HCT116 (cell line): ENCODE results near the gene DRGX. TPM values are rescaled to one million over a fixed set of nuclear protein-coding genes. Genes with fewer than 3 reads are reported as not detected.

ENCODE experiments used
- ATAC-seq: fragments of 200-7000 bp; cut with Tn5 transposase; 2 replicates; pipeline ENCODE4 v1.9.1; 2020; ENCODE audit warnings: mild to moderate bottlenecking, moderate library complexity
- BruUV-seq: library from RNA; stranded (reverse); fragments of 400-500 nt; replicated peaks from 2 replicates; lab custom pipeline; 2021; lab: Mats Ljungman, UMichigan
- CTCF ChIA-PET: fragments of 300-600 bp; sonication (Branson Sonifier 250); formaldehyde crosslinking; loops from one replicate; lab custom pipeline; 2021; ENCODE audit warnings: antibody characterized with exemption; lab: Charles Lee
- POLR2A ChIA-PET: fragments of 300-600, 350-600 bp; sonication (Branson Sonifier 250); formaldehyde crosslinking; loops from one replicate; lab custom pipeline; 2021; ENCODE audit warnings: antibody characterized with exemption; lab: Charles Lee
- RAD21 ChIA-PET, 2 experiments: fragments of 300-600 bp; sonication (Branson Sonifier 250); formaldehyde crosslinking; loops; one replicate each; lab custom pipeline; 2023; ENCODE audit warnings: low total read pairs in 2 of 2; ENCODE audit not compliant: uncharacterized antibody in 2 of 2, unreplicated experiment in 2 of 2, low non-redundant PET in 1 of 2; lab: Charles Lee
- DNase-seq: peaks from one replicate; pipeline ENCODE4 v3.0.0-alpha.2; 2010; ENCODE audit warnings: low read depth, low spot score
- H2AFZ ChIP-seq: fragments of 200-600 bp; shearing (Covaris generic), sonication (generic); 2 replicates; pipeline ENCODE4 v1.6.1; 2017; ENCODE audit warnings: low read depth, mixed run types, mixed read lengths, antibody characterized with exemption, low read length; ENCODE audit not compliant: poor library complexity, severe bottlenecking
- H3K27ac ChIP-seq: 2 replicates; pipeline ENCODE4 v1.5.1; 2012; ENCODE audit warnings: low read depth, low read length
- H3K27me3 ChIP-seq: fragments of 200-600 bp; sonication (generic); 2 replicates; pipeline ENCODE4 v1.6.1; 2016; ENCODE audit warnings: mixed run types, low read length, mixed read lengths; ENCODE audit not compliant: insufficient read depth
- H3K36me3 ChIP-seq, 2 experiments: fragments of 200-500 bp in 1 of 2; fragments of 200-600 bp in 1 of 2; sonication (Bioruptor generic) in 1 of 2; sonication (generic) in 1 of 2; 2 replicates each; pipeline versions ENCODE4 v1.5.1 to v1.6.1; 2014 to 2016; ENCODE audit warnings: low read length in 2 of 2, inconsistent platforms in 1 of 2, mixed read lengths in 1 of 2, mixed run types in 1 of 2; ENCODE audit not compliant: insufficient read depth in 2 of 2, control insufficient read depth in 1 of 2
- H3K4me1 ChIP-seq, 2 experiments: fragments of 200-600 bp in 1 of 2; sonication (generic) in 1 of 2; 2 replicates each; pipeline versions ENCODE4 v1.5.1 to v1.6.1; 2012 to 2017; ENCODE audit warnings: low read length in 2 of 2, inconsistent platforms in 1 of 2, mild to moderate bottlenecking in 1 of 2, mixed read lengths in 1 of 2, mixed run types in 1 of 2, moderate library complexity in 1 of 2; ENCODE audit not compliant: insufficient read depth in 2 of 2, control insufficient read depth in 1 of 2
- H3K4me2 ChIP-seq: fragments of 200-600 bp; sonication (generic); 2 replicates; pipeline ENCODE4 v1.6.1; 2017; ENCODE audit warnings: mixed run types, low read length, mixed read lengths
- H3K4me3 ChIP-seq, 2 experiments: fragments of 200-600 bp in 1 of 2; sonication (generic) in 1 of 2; replicated peaks in 1 of 2; 2 replicates each; pipeline ENCODE4 v1.5.1; 2011 to 2016; ENCODE audit warnings: low read length in 2 of 2, control low read depth in 1 of 2, low read depth in 1 of 2, mild to moderate bottlenecking in 1 of 2, mixed read lengths in 1 of 2, mixed run types in 1 of 2
- H3K79me2 ChIP-seq: fragments of 200-600 bp; sonication (generic); 2 replicates; pipeline ENCODE4 v1.6.1; 2017; ENCODE audit warnings: mild to moderate bottlenecking, mixed run types, low read length, moderate library complexity, mixed read lengths; ENCODE audit not compliant: insufficient read depth
- H3K9ac ChIP-seq: fragments of 200-600 bp; sonication (generic); 2 replicates; pipeline ENCODE4 v1.6.1; 2016; ENCODE audit warnings: low read length, mixed read lengths
- H3K9me2 ChIP-seq: fragments of 200-600 bp; sonication (generic), shearing (Covaris generic); 2 replicates; pipeline ENCODE4 v1.6.1; 2017; ENCODE audit warnings: mixed run types, mild to moderate bottlenecking, moderate library complexity; ENCODE audit not compliant: insufficient read depth
- H3K9me3 ChIP-seq, 2 experiments: fragments of 200-500 bp in 1 of 2; fragments of 200-600 bp in 1 of 2; sonication (Bioruptor generic) in 1 of 2; sonication (generic) in 1 of 2; 2 replicates each; pipeline ENCODE4 v1.6.1; 2014 to 2017; ENCODE audit warnings: low read length in 2 of 2, mixed read lengths in 2 of 2, inconsistent platforms in 1 of 2, low read depth in 1 of 2, mild to moderate bottlenecking in 1 of 2, mixed run types in 1 of 2, moderate library complexity in 1 of 2; ENCODE audit not compliant: control insufficient read depth in 1 of 2, insufficient read depth in 1 of 2
- H4K20me1 ChIP-seq: fragments of 200-600 bp; sonication (generic), shearing (Covaris generic); 2 replicates; pipeline ENCODE4 v1.6.1; 2017; ENCODE audit warnings: mixed run types, mild to moderate bottlenecking, moderate library complexity; ENCODE audit not compliant: insufficient read depth
- ELF1 ChIP-seq: IDR thresholded peaks from 2 replicates; pipeline ENCODE4 v1.6.1; 2012; ENCODE audit warnings: low read depth, borderline replicate concordance
- EZH2 ChIP-seq: fragments of 200-600 bp; sonication (generic); IDR thresholded peaks from 2 replicates; pipeline ENCODE4 v1.6.1; 2017; ENCODE audit warnings: antibody characterized with exemption, mixed run types
- JUND ChIP-seq: IDR thresholded peaks from 2 replicates; pipeline ENCODE4 v1.6.1; 2012
- POLR2A ChIP-seq: IDR thresholded peaks from 2 replicates; pipeline ENCODE4 v1.7.0; 2011; ENCODE audit warnings: borderline replicate concordance; ENCODE audit not compliant: insufficient read depth, insufficient read length; ENCODE audit errors: extremely low read depth
- ZNF274 ChIP-seq: fragments of 200-500 bp; sonication (Bioruptor generic); IDR thresholded peaks from 2 replicates; pipeline ENCODE4 v1.6.1; 2014; ENCODE audit warnings: mild to moderate bottlenecking, low read depth, low read length, inconsistent platforms
- intact Hi-C: fragments of 100-400 bp; cut with micrococcal nuclease; formaldehyde crosslinking; loops from 2 replicates; pipeline ENCODE4 v1.10.0; 2022
- total RNA-seq: library from RNA; stranded (reverse); gene quantifications from one replicate; pipeline ENCODE4 v1.2.1, GENCODE V29; 2021; ENCODE audit not compliant: unreplicated experiment

Gene DRGX
- total RNA-seq, 1 experiment from 2014 or later = not detected

DNA sequence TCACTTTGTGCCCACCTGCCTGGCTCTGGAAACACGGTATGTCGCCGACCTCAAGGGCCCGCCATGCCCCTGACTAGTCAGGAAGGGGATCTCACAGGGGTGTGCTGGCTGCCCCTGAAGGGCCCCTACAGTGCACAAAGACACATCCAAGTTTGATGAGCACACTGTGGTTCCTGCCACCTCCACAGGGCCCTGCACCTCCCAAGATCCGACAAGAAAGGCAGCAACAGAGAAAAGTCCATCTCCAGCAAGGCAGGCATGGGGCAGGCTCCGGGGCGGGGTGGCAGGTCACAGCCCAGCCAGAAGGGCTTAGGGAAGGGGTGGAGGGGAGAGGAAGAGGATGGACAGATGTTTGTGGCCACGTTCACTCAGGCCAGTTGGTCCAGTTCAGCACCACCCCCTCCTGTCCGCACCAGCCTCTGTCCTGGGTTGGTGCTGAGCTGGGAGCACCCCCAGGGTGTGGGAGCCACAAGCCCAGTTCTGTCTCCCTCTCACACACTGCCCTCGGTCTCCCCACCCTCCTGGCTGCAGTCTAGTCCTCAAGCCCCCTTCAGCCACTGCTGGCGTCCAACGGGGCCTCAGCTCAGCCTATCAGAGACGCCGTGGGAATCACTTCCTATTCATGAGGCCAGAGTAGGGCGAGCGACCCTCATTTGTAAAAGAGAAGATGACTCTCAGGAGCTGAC is 11.5 kb downstream of the DRGX start:
- peaks cover 16% of the 10 kb centered on the region for H3K27me3 ChIP-seq
- H4K20me1 ChIP-seq = no peaks in the 10 kb centered on the region
- RAD21 ChIA-PET = no interaction called here
- CTCF ChIA-PET = no interaction called here
- no peaks in the 10 kb centered on the region for H3K9me3 ChIP-seq
- H3K79me2 ChIP-seq = no peaks in the 10 kb centered on the region
- H3K36me3 ChIP-seq = no peaks in the 10 kb centered on the region
- BruUV-seq = no TSS peak
- POLR2A ChIA-PET = no interaction called here
- H3K4me1 ChIP-seq = no peaks in the 10 kb centered on the region
- H3K9ac ChIP-seq = no peak overlapping the region
- H2AFZ ChIP-seq = no peak overlapping the region
- H3K4me3 ChIP-seq = no peak overlapping the region
- H3K27ac ChIP-seq = no peak overlapping the region
- no peak overlapping the region for H3K4me2 ChIP-seq
- no peak for ATAC-seq
- no peak for DNase-seq
- intact Hi-C loops = no loop called here
- H3K9me2 ChIP-seq = no peaks in the 10 kb centered on the region
- no peak for TF ChIP-seq ELF1
- TF ChIP-seq EZH2 = no peak
- no peak for TF ChIP-seq JUND
- no peak for TF ChIP-seq ZNF274

DNA sequence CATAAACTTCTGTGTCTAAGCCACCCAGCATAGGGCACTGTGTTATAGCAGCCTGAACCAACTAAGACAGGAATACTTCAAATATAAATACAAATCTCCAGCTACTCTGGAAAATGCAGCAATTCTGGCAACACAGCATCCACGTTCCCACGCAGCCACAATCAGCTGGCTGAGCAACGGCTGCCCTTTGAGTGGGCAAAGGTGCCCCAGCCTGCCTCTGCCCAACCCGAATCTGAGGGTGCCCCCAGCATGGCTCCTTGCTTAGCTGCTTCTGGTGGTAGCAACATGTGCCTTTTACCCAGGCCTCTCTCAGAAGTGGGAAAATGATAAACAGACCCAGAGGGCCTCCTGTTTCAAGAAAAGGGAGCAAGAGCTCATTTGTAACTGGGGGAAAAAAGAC is 12.0 kb downstream of the DRGX start:
- Histone ChIP-seq H3K9ac (no peak overlapping the region), H3K4me1 (no peaks in the 10 kb centered on the region), H3K79me2 (no peaks in the 10 kb centered on the region), H3K4me2 (no peak overlapping the region), H3K27ac (no peak overlapping the region), H3K4me3 (no peak overlapping the region), H3K36me3 (no peaks in the 10 kb centered on the region), H3K9me2 (no peaks in the 10 kb centered on the region), H3K9me3 (no peaks in the 10 kb centered on the region), H4K20me1 (no peaks in the 10 kb centered on the region), H3K27me3 (peaks cover 11% of the 10 kb centered on the region; the same call in 1 of the 2 replicates), H2AFZ (no peak overlapping the region)
- no peak for TF ChIP-seq POLR2A
- ChIA-PET RAD21 (no interaction called here), POLR2A (no interaction called here), CTCF (no interaction called here)
- ATAC-seq (no peak), DNase-seq (no peak)
- no TSS peak for BruUV-seq
- intact Hi-C loops = no loop called here
